ENCODE data around the gene PKNOX1.
"Not testable (repeated sequence)": the region's sequence is repeated elsewhere in the genome, so short reads cannot be mapped to it uniquely, and the experiment has no call there.

PKNOX1 gene

DNA sequence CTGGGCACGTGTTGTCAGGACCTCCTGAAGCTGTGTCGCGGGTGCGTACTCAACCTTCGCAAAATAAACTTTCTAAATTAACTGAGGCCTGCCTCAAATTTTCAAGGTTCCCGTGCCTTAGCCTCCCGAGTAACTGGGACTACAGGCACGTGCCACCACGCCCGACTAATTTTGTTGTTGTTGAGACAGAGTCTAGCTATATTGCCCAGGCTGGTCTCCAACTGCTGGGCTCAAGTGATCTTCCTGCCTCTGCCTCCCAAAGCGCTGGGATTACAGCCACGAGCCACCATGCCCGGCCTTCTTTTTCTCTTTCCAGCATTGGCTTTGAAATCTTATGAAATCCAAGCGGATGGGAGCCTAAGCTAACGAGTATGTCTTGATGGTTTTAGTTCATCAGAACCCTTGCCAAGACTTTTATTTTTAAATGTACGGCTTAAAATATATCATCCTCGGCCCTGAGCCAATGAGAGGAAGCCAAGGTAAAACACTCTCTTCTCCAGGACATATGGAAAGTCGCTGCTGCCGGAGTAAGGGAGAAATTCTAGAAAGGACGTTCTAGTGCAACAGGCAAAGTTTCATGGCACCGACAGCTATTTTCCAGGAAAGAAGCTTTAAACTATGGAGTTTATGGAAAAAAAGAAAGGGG, 36.3 kb upstream of the PKNOX1 start:
- no peak for TF ChIP-seq EZH2 (IDR thresholded peaks at IDR 0.05)
- no peak for TF ChIP-seq POLR2AphosphoS5 (IDR thresholded peaks at IDR 0.05; ENCODE audit: borderline replicate concordance, low read depth, low read length)
- no peak for TF ChIP-seq FOXP2 (optimal IDR thresholded peaks at IDR 0.05; ENCODE audit: control extremely low read depth, extremely low read length, insufficient read depth)
- DNase-seq (ENCODE audit: low read depth, low spot score) = no peak
- Histone ChIP-seq H3K27ac (no peak overlapping the region), H3K36me3 (ENCODE audit: insufficient read depth, low read length) (no peaks in the 10 kb centered on the region), H3K4me3 (no peak overlapping the region), H3K9ac (ENCODE audit: insufficient read length) (no peak overlapping the region), H3K9me3 (ENCODE audit: low read depth, low read length) (no peaks in the 10 kb centered on the region)

- H3K9ac ChIP-seq (ENCODE audit: insufficient read length); DNase-seq (ENCODE audit: low read depth, low spot score); H3K27ac ChIP-seq; H3K4me3 ChIP-seq; H3K36me3 ChIP-seq (ENCODE audit: insufficient read depth, low read length); H3K9me3 ChIP-seq (ENCODE audit: low read depth, low read length): not testable (repeated sequence)
These were observed 35.8 kb upstream of the PKNOX1 start for GRCh38 chr21:42938606-42938995.

DNA sequence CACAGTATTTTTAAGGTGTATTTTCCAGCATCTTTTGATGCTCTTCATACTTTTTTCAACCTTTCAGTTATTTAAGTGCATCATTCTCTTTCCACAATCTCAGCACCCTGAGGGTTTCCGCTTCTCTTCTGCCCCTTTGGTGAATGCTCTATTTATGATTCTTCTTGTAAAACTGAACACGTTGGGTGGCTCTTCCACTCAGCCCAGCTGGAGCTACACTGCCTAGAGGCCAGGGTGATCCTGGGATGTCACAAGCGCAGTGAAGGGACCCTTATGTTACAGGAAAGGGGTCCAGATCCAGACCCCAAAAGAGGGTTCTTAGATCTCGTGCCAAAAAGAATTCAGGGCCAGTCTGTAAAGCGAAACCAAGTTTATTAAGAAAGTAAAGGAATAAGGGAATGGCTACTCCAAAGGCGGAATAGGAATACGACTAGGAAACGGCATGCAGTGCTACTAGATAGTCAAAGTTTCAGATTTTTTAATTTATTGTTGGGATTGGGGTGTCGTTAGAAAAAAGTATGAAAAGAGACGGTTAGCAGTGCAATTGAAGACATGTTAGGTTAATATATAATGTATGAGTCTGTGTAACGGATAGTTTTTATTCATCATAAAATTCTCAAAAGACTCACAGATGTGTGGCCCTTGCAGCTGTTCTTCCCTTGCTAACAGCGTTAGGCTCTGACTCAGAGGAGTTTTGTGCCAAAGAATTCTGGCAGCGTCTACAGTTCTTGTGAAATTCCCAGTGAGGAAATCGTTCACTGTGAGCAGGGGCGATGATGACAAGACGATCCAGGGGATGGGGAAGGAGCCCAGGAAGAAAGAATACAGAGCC, 34.6 kb upstream of the PKNOX1 start:
- H3K36me3 ChIP-seq (ENCODE audit: insufficient read depth, low read length) = no peaks in the 10 kb centered on the region
- H3K9me3 ChIP-seq (ENCODE audit: low read depth, low read length) = no peaks in the 10 kb centered on the region
- peak overlapping the region; percentile 59; the same call in 1 of the 2 replicates for H3K27ac ChIP-seq
- TF ChIP-seq POLR2AphosphoS5 (IDR thresholded peaks at IDR 0.05; ENCODE audit: borderline replicate concordance, low read depth, low read length) (no peak), EZH2 (IDR thresholded peaks at IDR 0.05) (no peak), FOXP2 (optimal IDR thresholded peaks at IDR 0.05; ENCODE audit: control extremely low read depth, extremely low read length, insufficient read depth) (no peak)
- peak; percentile 68 for DNase-seq (ENCODE audit: low read depth, low spot score)
- peak overlapping the region; percentile 25 for H3K4me3 ChIP-seq
- H3K9ac ChIP-seq (ENCODE audit: insufficient read length) = peak overlapping the region; percentile 1

DNA sequence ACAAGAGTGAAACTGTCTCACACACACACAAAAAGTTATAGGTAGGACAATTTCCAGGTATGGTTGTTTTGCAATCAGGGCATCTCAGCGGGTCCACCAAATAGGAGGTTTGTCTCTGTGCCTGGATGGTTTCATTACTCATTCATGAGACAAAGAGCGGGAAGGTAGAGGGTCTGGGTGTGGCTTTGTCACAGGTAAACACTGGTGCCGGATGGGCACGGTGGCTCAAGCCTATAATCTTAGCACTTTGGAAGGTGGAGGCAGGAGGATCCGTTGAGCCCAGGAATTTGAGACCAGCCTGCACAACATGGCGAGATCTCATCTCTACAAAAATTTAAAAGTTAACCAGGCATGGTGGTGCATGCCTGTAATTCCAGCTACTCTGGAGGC, 32.7 kb upstream of the PKNOX1 start:
- Histone ChIP-seq H3K9me3 (ENCODE audit: low read depth, low read length) (no peaks in the 10 kb centered on the region), H3K27ac (no peak overlapping the region), H3K36me3 (ENCODE audit: insufficient read depth, low read length) (no peaks in the 10 kb centered on the region), H3K9ac (ENCODE audit: insufficient read length) (no peak overlapping the region), H3K4me3 (no peak overlapping the region)
- no peak for DNase-seq (ENCODE audit: low read depth, low spot score)
- no peak for TF ChIP-seq FOXP2 (optimal IDR thresholded peaks at IDR 0.05; ENCODE audit: control extremely low read depth, extremely low read length, insufficient read depth)
- TF ChIP-seq EZH2 (IDR thresholded peaks at IDR 0.05) = no peak
- TF ChIP-seq POLR2AphosphoS5 (IDR thresholded peaks at IDR 0.05; ENCODE audit: borderline replicate concordance, low read depth, low read length) = no peak

DNA sequence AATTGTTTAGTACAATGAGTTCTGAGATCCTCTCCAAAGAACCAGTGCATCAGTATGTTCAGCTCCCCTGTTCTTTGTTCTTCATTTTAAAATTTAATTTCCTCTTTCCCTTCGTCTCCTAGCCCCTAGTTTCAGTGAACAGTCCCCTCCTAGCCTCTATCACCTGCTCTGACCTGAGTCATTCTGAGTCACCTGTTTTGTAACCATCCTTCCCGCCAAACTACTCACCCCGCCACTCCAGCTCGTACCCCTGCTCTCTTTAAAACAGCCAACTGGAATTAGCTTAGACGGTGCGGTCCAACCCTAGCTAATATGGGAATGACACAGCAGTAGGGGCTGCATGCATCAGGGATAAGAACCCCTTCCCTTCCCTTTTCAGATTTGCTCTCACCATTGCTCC, 32.1 kb upstream of the PKNOX1 start:
- no peak for TF ChIP-seq EZH2 (IDR thresholded peaks at IDR 0.05)
- TF ChIP-seq FOXP2 (optimal IDR thresholded peaks at IDR 0.05; ENCODE audit: control extremely low read depth, extremely low read length, insufficient read depth) = no peak
- no peak for TF ChIP-seq POLR2AphosphoS5 (IDR thresholded peaks at IDR 0.05; ENCODE audit: borderline replicate concordance, low read depth, low read length)
- Histone ChIP-seq H3K36me3 (ENCODE audit: insufficient read depth, low read length) (no peaks in the 10 kb centered on the region), H3K4me3 (no peak overlapping the region), H3K27ac (no peak overlapping the region), H3K9ac (ENCODE audit: insufficient read length) (no peak overlapping the region), H3K9me3 (ENCODE audit: low read depth, low read length) (no peaks in the 10 kb centered on the region)
- no peak for DNase-seq (ENCODE audit: low read depth, low spot score)

- H3K27ac ChIP-seq; H3K9me3 ChIP-seq (ENCODE audit: low read depth, low read length); H3K9ac ChIP-seq (ENCODE audit: insufficient read length); H3K36me3 ChIP-seq (ENCODE audit: insufficient read depth, low read length); H3K4me3 ChIP-seq; DNase-seq (ENCODE audit: low read depth, low spot score): not testable (repeated sequence)
These were observed 25.1 kb upstream of the PKNOX1 start for GRCh38 chr21:42949094-42949755.

- not testable (repeated sequence) for H3K27ac ChIP-seq; DNase-seq (ENCODE audit: low read depth, low spot score); H3K9me3 ChIP-seq (ENCODE audit: low read depth, low read length); H3K9ac ChIP-seq (ENCODE audit: insufficient read length); H3K4me3 ChIP-seq; H3K36me3 ChIP-seq (ENCODE audit: insufficient read depth, low read length)
These were observed 23.2 kb upstream of the PKNOX1 start for GRCh38 chr21:42951193-42951592.

GRCh38 chr21:42956824-42957630, 17.3 kb upstream of the PKNOX1 start:
- Histone ChIP-seq H3K27ac (no peak overlapping the region), H3K9ac (ENCODE audit: insufficient read length) (no peak overlapping the region), H3K9me3 (ENCODE audit: low read depth, low read length) (no peaks in the 10 kb centered on the region), H3K4me3 (no peak overlapping the region), H3K36me3 (ENCODE audit: insufficient read depth, low read length) (no peaks in the 10 kb centered on the region)
- no peak for DNase-seq (ENCODE audit: low read depth, low spot score)
- TF ChIP-seq FOXP2 (optimal IDR thresholded peaks at IDR 0.05; ENCODE audit: control extremely low read depth, extremely low read length, insufficient read depth) (no peak), POLR2AphosphoS5 (IDR thresholded peaks at IDR 0.05; ENCODE audit: borderline replicate concordance, low read depth, low read length) (no peak), EZH2 (IDR thresholded peaks at IDR 0.05) (no peak)

- not testable (repeated sequence) for DNase-seq (ENCODE audit: low read depth, low spot score); H3K9me3 ChIP-seq (ENCODE audit: low read depth, low read length); H3K4me3 ChIP-seq; H3K9ac ChIP-seq (ENCODE audit: insufficient read length); H3K27ac ChIP-seq; H3K36me3 ChIP-seq (ENCODE audit: insufficient read depth, low read length)
These were observed 16.2 kb upstream of the PKNOX1 start for GRCh38 chr21:42958122-42958521.
